ENCODE measurements around the gene ASB5.

The ASB5 gene

DNA sequence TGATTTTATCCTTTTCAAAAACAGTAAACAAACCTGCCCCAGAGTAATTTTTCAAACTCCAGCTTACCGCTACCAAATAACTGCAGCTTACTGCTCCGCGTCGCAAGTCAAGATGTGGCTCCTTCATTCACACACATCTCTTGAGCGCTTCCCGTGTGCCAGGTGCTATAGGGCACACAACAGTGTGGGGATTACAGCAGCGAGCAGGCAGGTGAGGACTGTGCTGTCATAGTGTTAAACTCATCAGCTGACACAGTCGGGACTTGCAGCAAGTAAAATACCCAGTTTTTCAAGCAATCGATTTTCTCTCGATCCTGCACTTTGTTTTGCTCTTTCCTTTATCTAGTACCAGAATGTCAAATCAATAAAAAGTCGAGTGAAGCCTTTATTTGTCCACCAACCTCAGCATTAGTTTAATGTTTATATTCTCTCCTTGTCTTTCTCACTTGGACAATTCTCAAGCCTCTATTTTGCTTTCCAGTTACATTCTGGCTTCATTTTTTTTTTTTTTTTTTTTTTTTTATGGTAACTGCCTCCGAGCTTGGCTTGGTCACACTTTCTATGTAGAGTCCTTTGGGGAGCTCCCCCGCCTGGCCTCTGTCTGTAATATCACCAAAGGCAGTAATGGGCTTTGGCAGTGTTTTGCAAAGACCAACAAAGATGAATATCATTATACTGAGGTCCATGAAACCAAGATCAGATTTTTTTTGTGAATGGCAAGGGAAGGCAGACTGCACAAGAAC is 8.3 kb upstream of the ASB5 start:
- DNase-seq (ENCODE audit: low read depth) = peak; percentile 58

DNA sequence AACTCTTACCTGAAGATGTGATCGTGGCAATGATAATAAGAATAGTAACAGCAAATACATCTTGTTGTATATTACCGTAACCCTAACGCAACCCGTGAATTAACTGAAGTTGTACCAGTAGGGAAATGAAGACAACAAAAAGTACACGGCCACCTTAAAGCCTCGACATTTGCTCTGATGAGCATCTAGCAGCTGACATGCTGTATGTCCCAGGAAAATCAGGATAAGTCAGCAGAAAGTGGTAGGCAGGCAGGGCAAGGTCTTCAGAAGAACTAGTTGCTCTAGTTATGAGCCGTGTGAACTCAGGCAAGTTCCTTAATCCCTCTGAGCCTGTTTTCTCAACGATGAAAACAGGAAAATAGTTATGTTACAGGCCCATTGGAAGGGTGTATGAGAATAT is 7.7 kb upstream of the ASB5 start:
- DNase-seq (ENCODE audit: low read depth) = no peak

DNA sequence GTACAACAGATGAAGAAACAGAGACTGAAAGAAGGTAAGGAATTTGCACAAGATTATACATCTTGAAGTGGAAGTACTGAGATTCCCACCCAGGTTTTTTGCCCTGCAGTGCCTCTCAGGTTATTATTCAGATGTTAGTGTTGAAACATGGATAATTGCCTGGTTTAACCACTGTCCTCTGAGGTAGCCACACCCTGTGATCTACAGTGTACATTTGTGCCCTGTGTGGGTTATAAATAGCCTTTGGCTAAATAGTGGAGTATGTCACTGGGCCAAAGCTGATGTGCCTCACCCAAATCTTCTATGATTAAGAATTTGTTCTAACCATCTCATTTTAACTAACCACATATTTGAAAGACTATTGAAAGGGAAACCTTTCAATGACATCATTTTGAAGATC is 5.4 kb upstream of the ASB5 start:
- peak; percentile 21 for DNase-seq (ENCODE audit: low read depth)

DNA sequence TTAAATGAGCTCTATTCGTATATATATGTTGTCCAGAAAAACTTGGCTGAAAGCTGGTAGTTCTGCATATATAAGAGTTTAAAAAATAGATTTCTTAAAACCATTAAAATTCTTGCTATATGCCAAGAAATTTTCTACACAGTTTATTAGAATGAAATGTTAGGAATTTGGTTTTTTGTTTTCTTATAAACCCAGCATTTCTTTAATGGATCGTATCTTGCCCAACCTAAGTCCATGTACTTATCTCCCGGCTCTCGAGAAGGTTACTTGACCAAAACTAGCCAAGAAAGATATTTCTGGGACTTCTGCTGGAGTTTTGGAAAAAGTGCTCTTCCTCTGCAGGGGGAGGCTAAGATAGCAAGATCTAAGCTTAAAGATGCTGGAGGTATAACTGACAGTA is 4.7 kb upstream of the ASB5 start:
- no peak for DNase-seq (ENCODE audit: low read depth)

DNA sequence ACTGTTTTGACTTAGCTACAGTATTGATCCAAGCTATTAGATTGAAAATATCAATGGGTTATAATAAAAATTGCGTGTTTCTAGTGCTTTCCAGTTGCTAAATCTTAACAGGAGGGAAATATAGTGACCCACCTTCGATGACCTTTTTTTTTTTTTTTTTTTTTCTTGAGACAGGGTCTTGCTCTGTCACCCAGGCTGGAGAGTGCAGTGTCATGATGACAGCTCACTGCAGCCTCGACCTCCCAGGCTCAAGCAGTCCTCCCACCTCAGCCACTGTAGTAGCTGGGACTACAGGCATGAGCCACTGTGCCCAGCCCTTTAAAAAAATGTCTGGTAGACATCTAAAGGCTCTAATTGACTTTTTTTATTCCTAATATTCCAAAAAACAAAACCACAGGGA is 3.8 kb upstream of the ASB5 start:
- no peak for DNase-seq (ENCODE audit: low read depth)

DNA sequence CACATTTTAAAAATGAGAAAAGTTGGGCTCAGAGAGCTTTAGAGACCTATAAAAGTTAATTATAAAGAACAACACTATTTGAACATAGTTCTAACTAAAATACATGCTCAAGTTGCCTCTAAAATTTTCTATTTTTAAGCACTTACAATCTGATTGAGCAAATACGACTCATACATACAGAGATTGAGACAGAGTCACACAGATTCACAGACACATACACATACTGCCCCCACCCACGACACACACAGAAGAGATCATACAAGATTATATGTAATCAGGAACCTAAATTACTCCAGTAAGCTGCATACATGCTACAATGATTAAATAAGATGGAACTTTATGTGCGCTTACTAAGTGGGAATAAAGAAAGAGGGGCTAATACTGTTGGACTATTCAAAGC is 2.7 kb upstream of the ASB5 start:
- DNase-seq (ENCODE audit: low read depth) = no peak

DNA sequence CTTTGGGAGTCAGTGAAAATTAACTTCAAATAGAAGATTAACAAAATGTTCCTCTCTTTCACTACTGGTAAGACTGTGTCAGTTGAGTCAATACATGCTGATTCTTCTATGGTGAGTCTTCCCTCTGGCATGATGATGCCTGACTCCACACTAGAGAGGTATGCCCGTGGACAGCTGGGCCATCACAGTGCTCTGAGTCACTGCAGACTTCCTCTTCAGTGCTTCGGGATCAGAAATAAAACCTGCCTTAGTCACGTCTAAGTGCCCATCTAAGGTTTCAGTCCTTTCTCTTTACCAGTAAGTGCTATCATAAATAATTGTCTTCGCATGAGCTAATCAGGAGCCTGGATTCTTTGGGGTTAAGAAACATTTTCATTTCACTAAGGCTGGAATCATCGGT is 1.6 kb upstream of the ASB5 start:
- DNase-seq (ENCODE audit: low read depth) = peak; percentile 97

DNA sequence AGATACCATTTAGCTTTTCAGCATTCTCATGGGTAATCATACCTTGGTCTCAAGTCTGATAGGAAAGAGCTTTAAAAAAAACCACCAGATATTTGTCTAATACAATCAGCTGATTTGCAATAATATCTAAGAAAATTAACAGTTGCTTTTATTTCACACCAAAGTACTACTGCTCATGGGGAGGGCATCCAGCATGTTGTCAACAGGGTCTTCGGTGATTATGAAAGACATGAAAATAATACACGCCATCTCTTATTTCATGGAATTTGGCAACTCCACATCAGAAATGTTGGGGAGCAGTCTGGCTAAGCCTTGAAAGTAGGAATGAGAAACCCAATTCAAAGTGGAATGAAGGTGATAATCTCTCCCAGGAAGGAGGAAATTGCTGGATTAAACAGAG is 3.0 kb downstream of the ASB5 start:
- DNase-seq (ENCODE audit: low read depth) = no peak

DNA sequence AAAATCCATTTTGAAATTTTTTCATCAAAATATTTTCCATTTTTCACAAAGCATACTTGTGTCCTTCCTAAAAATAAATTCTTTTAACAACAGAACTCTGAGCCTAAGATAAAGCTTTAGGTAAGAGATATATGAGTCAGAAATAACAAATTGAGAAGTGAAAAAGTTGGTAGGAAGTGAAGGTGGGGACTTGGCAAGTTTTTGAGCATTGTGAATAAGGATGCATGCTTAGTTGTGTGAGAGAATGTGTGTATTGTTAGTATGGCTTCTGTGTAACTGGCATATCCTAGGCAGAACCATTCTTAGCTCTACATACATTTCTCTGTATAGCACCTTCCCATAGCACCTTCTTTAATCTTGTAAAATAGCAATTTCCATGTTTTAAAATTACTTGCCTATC is 6.8 kb downstream of the ASB5 start:
- DNase-seq (ENCODE audit: low read depth) = no peak

DNA sequence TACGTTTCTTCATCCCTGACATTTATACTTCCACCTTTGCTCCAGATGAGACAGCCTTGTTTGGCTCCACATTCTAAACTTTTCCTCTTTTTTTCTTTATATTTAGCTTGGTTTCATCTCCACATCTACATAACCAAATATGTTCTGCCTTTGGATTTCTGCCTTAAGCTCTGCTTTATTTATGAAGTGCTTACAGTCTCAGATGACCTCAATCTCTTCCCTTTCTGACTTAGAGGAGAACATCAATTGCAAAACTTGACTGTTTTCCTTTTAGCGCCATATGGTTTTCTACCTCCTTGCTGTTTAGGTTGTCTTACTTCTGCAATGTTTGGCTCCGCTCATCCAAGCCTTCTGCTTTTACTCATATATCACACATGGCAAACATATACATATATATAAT is 7.5 kb downstream of the ASB5 start:
- DNase-seq (ENCODE audit: low read depth) = no peak

DNA sequence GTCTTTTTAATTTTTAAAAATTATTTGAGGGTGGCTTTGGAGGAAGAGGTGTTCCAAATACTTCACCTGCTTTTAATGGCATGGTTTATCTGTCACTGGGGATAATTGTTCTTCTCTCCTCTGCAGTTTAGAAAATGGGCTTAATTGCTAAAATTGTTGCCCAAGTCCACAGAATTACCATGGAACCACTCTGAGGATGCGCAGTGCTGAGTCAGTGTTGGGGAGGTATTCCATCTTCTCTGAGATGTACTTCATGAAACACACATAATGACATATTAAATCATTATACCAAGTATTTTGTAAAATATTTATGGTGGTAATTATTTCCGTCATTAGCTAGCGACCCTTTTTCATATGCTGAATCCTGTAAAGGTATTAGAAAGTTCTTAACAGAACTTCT is 8.0 kb downstream of the ASB5 start:
- DNase-seq (ENCODE audit: low read depth) = no peak

DNA sequence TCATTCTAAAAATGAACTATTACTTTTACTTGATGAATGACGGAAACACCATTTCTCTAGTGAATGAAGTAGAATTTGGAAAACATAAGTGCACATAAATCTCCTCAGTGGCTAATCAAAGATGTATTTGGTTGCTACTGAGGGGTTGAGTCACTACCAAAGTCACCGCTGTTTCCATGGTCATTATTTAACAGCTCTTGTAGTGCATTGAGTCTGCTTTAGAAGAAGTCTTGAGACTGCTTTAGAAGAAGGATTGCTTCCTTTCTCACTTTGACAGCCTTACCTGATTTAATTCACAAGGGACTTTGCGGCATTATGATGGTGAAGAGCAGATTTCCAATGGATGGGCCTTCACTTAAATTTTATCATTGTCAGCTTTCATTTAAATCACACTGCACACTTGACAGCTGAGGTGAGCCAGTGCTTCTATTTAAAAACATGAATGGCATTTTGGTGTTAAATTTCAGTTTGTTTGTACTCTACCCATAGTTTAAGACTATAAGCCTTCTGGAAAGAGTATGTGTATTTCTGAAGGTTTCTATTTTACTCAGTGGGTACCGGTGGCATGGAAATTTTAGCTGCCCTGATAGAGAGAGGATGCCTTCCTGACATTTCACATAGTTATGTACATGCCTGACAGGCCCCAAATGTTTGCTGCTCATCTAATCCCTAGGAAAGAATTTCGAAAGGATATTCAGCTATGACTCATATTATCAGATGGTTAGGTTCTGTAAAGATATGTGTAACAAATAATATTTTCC is 9.5 kb downstream of the ASB5 start:
- DNase-seq (ENCODE audit: low read depth) = peak; percentile 26

DNA sequence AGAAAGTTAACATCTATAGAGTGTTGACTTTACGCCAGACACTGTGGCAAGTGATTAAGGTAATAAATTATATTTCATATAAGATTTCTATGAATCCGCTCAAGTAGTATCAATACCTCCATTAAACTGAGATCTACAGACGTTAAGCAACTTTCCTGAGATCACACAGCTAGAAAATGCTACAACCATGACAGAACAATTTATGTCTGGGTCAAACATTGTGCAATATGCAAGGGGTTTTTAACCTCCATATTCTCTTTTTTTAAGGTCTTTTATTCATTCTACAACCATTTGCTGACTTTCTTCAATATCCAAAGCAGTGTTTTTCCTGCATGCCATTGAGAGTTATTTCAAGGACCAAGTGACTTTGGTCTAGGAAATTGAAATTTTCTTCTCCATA is 10.9 kb downstream of the ASB5 start:
- DNase-seq (ENCODE audit: low read depth) = no peak

DNA sequence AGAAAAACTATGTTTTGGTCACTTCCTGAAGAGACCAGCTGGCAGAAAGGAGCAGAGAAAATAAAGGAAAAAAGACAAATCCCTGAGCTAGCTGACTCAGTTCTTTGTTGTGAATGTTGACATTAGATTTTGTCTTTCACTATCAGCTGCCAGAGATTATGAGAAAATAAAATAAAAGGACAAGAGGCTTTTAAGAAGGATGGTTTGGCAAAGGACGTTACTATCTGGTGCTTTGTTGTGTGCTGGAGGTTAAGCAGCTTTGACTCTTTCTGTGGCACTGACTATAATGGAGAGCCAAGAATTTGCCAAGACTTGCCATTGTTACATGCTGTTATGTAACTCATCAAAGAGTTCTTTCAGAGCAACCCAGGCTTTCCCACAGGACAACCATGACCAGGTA is 12.1 kb downstream of the ASB5 start:
- DNase-seq (ENCODE audit: low read depth) = no peak

DNA sequence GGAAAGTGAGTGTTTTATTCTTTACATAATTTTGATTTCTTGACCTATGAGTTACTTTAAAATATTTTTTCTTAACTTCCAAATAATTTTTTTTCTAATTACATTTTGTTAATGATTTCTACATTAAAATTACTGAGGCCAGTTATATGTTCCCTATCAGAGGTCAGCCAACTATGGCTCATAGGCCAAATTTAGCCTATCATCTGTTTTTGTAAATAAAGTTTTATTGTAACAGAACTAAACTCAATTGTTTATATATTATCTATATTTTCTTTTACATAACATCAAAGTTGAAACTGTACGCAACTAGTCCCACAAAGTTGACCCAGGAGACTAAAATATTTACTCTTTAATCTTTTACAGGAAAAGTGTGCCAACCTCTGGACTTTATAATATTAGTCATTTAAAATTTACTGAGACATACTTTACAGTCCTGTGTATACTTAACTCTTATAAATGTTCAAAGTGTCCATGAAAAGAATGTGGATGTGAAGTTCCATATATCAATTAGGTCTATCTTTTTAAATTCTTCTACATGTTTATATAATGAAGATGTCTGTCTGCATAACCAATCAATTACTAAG is 26.2 kb downstream of the ASB5 start:
- DNase-seq (ENCODE audit: low read depth) = no peak

DNA sequence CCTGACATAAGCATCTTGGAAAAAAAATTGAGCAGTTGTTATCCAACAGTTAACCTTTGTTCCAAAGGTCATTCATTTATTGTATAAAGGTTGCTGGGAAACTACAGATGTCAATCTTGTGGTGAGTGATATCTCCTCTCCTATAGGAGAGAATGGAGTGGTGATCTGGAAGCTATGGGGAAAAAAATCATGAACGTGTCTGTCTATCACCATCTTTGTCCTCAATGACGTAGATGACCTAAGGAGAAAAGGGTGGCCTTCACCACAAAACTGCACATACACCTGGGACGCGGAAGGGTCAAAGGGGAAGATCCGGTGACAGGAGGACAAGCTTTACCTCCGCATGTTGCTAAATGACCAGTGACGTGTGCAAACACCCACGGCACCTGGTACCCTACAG is 27.3 kb downstream of the ASB5 start:
- DNase-seq (ENCODE audit: low read depth) = no peak

DNA sequence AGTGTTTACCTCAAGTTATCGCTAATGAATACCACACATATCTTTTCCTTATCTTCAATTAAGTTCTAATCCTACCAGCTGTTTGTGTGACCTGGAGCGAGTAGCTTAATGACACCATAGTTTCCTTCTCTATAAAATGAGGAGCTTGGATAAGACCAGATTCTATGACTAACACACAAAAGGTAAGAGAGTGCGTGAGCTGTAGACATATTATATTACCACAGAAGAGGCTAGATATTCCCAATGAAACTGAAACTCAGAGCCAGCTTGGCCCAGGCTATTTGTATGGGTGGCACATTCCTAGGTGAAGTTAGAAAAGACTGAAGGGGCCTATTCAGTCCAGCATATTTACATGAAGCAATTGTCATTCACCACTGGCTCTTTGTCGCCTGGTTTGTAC is 30.2 kb downstream of the ASB5 start:
- no peak for DNase-seq (ENCODE audit: low read depth)

DNA sequence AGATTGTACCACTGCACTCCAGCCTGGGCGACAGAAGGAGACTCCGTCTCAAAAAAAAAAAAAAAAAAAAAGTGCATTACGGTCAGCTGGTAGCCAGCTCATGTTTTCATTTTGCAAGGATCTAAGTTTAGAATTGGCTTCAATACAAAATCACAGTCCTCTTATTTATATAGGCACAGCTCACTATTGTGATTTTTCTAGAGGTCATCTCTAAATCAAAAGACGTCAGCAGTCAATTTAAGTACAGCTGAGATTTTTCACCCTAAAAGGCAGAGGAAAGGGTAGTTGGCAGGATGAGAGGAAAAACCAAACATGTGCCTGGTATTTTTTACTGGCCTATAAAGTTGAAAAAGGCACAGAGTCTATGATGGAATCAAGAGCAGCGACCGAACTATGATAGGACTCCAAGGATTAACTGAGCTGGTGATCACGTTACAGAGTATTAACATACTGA is 30.8 kb downstream of the ASB5 start:
- peak; percentile 32 for DNase-seq (ENCODE audit: low read depth)

DNA sequence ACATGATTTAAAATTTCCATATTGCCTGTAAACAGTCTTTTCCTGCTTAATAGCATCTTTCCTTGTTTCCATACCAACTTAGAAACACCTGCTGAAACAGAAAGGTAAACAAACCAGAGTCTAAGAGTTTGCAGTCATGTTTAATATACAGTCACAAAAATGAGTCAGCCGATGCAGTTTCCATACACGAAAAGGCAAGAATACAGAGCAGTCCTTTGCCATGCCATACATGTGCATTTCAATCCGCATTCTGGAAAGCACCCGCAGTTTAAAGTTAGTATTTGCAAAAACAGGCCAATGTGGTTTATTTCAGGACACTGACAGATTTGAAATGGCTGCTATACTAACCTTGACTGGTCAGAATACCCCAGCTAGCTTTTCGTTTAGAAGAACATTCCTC is 32.1 kb downstream of the ASB5 start:
- no peak for DNase-seq (ENCODE audit: low read depth)

DNA sequence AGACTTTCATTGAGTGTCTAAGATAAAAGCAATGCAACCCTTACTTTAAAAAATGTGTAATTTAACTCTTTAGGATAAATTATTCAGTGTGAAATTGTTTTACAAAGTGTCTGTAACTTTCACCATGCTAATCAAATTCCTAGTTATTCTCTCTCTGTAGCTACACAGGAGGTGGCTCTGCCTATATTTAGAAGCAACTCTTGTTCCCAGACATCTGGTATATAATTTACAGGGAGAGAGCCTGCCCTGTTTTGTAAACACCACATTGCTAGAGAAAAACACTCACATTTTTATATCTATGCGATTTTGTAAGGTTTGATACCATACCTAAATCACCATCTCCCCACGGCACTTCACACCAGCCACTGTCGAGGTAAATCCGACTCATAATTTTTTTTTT is 38.2 kb downstream of the ASB5 start:
- DNase-seq (ENCODE audit: low read depth) = no peak

DNA sequence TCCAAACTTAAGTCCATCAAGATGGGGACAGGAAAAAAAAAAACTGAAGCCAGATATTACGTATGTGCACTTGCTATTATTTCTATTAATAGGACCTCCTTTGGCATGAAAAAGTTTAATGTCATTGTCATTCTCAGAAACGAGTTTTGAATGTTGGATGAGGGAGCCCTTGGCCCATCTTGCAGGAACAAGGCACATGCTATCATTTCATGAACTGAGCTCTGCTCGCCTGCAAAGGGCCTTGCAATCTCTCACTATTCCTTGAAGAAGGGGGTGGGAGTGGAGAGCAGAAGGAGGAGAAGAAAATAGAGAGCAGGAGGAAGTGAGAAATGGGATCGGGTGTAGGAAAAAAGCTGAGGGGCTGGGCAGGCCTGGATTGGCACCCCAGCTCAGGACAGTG is 39.4 kb downstream of the ASB5 start:
- no peak for DNase-seq (ENCODE audit: low read depth)

DNA sequence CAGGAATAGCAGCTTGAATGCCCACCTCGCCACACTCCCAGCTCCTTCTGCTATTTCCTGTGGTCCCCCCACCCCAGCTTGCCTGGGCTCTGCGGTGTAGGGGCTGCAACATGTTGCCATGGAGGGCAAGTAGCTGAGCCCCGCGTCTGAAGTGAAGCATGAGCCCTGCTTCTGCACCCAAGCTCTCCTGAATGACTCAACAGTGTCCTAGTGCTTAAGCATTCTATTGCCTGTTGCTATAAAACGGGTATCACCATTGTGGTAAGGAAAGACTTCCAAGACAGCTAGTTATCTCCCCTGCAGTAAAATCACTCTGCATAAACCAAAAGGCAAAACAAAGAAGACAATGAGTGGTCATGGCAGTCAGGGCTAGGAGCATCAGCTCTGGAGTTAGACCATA is 42.3 kb downstream of the ASB5 start:
- DNase-seq (ENCODE audit: low read depth) = no peak

DNA sequence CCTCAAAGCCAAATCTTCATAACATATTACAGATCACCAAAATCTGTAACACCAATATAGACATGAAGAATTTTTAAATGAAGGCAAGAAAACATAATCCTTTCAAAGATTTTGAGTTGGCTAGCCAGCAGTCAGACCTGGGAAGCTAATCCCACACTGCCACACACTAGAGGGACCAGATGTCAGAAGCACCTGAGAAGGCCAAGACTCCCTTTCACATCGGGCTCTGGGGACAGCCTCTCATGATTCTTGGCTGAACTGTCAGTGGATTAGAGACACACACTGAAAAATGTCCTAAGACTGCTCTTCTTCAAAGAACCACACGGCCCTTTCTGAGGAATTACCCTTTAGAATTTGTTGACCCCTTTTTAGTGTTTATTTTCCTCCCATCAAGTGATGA is 45.5 kb downstream of the ASB5 start:
- no peak for DNase-seq (ENCODE audit: low read depth)

DNA sequence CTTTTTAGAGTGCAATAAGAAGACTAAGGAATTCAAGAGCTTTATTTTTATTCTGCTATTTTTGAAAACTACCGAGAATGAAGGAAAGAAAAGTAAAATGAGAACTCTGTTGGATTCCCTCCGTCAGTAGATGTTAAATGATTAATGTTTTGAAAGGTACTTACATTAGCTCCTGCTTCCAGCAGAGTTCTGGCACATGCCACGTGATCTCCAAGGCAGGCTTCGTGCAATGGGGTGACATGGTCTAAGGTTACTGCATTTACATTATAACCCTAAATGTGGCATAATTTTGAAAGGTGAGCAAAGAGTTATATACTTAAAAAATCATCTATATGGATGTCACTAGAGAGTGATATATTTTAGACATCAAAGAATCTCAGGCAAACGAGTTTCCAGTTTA is 46.9 kb downstream of the ASB5 start:
- no peak for DNase-seq (ENCODE audit: low read depth)

Data from GM04504 (cell line).